Left ventricle myocardium inferior (tissue), 1 donor: ENCODE measurements around the gene MMP28. TPM values are rescaled to one million over a fixed set of nuclear protein-coding genes. Genes with fewer than 3 reads are reported as not detected.
A peak's percentile ranks its signal among the peaks of the same experiment; 100 is the strongest.

Experiments
- DNase-seq: peaks from one replicate; pipeline ENCODE4 v3.0.0-alpha.2; 2020
- H3K27ac ChIP-seq: fragments of 200-600 bp; replicated peaks from 2 replicates; pipeline ENCODE4 v1.8.0; 2021
- H3K27me3 ChIP-seq: fragments of 200-600 bp; 2 replicates; pipeline ENCODE4 v1.8.0; 2021; ENCODE audit warnings: low read depth
- H3K36me3 ChIP-seq: fragments of 200-600 bp; 2 replicates; pipeline ENCODE4 v1.8.0; 2021
- H3K4me1 ChIP-seq: fragments of 200-600 bp; 2 replicates; pipeline ENCODE4 v1.8.0; 2021
- H3K4me3 ChIP-seq: fragments of 200-600 bp; 2 replicates; pipeline ENCODE4 v1.8.0; 2021; ENCODE audit warnings: mild to moderate bottlenecking, moderate library complexity
- H3K9me3 ChIP-seq: fragments of 200-600 bp; replicated peaks from 2 replicates; pipeline ENCODE4 v1.8.0; 2021
- intact Hi-C: fragments of 100-400 bp; cut with micrococcal nuclease; formaldehyde crosslinking; loops from one replicate; pipeline ENCODE4 v1.11.0; 2022
- total RNA-seq: library from RNA; stranded (reverse); fragmentation: NEBNext Ultra II Directional; extraction: Animal tissue kit (Norgen Biotek cat#: 25700); gene quantifications from one replicate; pipeline ENCODE4 v1.2.1, GENCODE V29; 2021
- TF ChIP-seq, protein P1 (sequence below): fragments of 200-600 bp; IDR thresholded peaks from 2 replicates; pipeline ENCODE4 v1.8.0; 2021; ENCODE audit warnings: antibody characterized with exemption, mild to moderate bottlenecking, borderline replicate concordance
- donor health status: DM: no; HTN: yes; CAD: no; lungs with severe emphysema.

The MMP28 gene
- total RNA-seq, 1 donor from 2014 or later: 3.0 TPM

DNA sequence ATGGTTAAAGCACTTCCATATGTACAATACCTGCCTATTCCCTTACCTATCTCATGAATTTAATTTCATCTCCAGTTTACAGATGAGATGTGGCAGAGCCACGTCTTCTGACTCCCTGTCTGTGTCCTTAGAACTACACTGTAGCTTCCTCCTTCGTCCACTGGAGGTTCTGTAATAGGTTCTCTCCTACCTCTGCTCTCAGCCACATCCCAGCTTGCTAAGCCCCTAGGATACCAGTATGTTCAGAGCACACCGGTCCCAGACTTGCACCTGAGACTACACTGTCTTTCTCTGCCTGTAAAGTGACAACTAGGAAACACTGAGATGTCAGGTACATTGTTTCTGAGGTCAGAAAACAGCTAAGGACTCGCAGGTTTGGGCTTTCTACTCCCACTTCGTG is 67.8 kb downstream of the MMP28 start:
- Histone ChIP-seq H3K4me3 (no peak overlapping the region), H3K4me1 (peaks cover 43% of the 10 kb centered on the region), H3K27me3 (no peaks in the 10 kb centered on the region), H3K27ac (no peak overlapping the region), H3K36me3 (peaks cover 30% of the 10 kb centered on the region), H3K9me3 (no peaks in the 10 kb centered on the region)
- intact Hi-C loops: no loop called here
- TF ChIP-seq, protein P1, sequence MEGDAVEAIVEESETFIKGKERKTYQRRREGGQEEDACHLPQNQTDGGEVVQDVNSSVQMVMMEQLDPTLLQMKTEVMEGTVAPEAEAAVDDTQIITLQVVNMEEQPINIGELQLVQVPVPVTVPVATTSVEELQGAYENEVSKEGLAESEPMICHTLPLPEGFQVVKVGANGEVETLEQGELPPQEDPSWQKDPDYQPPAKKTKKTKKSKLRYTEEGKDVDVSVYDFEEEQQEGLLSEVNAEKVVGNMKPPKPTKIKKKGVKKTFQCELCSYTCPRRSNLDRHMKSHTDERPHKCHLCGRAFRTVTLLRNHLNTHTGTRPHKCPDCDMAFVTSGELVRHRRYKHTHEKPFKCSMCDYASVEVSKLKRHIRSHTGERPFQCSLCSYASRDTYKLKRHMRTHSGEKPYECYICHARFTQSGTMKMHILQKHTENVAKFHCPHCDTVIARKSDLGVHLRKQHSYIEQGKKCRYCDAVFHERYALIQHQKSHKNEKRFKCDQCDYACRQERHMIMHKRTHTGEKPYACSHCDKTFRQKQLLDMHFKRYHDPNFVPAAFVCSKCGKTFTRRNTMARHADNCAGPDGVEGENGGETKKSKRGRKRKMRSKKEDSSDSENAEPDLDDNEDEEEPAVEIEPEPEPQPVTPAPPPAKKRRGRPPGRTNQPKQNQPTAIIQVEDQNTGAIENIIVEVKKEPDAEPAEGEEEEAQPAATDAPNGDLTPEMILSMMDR: no peak
- no peak for DNase-seq

DNA sequence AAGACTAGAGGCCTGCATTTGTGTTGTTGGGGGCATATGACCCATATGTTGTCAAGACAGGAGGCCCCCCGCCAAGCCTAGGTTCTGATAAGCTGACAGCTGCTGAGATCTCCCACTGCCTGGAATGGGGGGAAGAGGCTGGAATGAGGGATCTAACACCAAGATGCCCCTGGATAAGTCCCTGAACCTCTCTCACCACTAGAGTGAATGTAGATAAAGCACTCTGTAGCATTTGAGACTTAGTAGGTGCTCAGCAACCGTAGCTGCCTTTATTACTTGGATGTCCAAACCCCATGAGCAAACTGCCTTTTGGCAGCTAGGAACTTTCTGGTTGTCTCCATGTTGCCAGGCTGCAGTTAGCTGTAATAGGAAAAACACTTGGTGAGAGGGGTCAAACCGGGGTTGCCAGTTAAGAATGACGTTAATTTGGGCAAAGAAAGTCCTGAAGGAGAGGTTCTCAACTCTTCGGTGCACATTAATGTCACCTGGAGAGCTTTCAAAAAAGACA is 68.4 kb downstream of the MMP28 start:
- Histone ChIP-seq H3K9me3 (no peaks in the 10 kb centered on the region), H3K4me1 (peaks cover 38% of the 10 kb centered on the region), H3K27ac (peak overlapping the region; percentile 13), H3K27me3 (no peaks in the 10 kb centered on the region), H3K4me3 (no peak overlapping the region), H3K36me3 (peaks cover 30% of the 10 kb centered on the region)
- intact Hi-C loops: no loop called here
- DNase-seq: no peak
- TF ChIP-seq, protein P1: no peak

DNA sequence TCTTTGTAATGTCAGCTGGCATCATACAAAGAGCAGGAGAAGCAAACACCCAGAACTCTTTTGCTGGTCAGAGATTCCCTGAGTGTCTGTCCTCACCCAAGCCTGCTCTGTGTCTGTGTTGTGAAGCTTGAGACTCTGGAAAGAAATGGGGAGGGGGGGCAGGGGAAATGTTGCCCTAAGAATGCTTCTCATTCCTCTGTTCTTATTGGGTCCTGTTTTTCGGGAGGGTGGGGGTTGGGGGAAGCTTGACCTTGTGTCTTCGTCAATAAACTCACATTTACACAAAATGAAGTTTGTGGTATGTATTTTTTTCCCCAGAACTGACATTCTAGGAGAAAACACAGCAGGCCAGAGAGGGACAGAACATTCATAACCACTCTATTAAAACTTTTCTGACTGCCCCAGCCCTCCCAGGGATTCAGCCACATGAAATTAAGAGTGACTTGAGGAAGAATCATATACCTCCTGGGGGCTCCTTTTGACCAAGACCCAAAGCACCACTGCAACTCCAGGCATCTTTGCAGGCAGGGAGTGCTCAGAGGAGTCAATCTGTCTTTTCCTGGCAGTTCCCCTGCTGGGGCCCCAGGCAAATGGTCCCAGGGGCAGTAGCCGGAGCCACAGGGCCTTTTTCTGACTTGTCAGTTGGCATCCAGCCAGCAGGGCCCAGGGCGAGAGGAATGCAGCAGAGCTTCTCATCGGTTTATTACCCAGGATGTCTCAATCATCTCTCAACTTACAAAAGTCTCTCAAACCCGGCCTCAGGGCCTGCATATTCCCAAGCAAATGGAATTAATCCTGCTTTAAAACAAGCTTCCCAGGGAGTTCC is 69.1 kb downstream of the MMP28 start:
- TF ChIP-seq, protein P1: no peak
- Histone ChIP-seq H3K4me3 (no peak overlapping the region), H3K27ac (peak overlapping the region; percentile 13), H3K9me3 (no peaks in the 10 kb centered on the region), H3K36me3 (peaks cover 30% of the 10 kb centered on the region), H3K4me1 (peaks cover 33% of the 10 kb centered on the region), H3K27me3 (no peaks in the 10 kb centered on the region)
- intact Hi-C loops: no loop called here
- peak; percentile 54 for DNase-seq

DNA sequence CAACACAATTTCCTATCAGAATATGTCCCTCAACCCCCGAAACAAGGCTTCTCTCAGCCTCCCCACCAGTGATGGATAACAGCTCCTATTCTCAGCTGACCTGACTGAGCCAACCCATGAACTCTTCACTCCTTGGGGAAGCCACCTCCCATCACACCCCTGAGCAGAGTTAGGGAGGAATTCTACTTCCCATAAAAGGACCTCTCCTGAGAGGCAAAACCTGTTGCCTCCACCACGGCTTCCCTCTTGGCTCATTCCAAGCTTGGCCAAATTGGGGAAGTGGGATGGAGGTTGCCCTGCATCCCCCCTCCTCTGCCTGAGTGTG is 69.7 kb downstream of the MMP28 start:
- Histone ChIP-seq H3K27me3 (no peaks in the 10 kb centered on the region), H3K4me1 (peaks cover 27% of the 10 kb centered on the region), H3K4me3 (no peak overlapping the region), H3K36me3 (peaks cover 30% of the 10 kb centered on the region), H3K9me3 (no peaks in the 10 kb centered on the region), H3K27ac (no peak overlapping the region)
- intact Hi-C loops: no loop called here
- no peak for DNase-seq
- TF ChIP-seq, protein P1: no peak

DNA sequence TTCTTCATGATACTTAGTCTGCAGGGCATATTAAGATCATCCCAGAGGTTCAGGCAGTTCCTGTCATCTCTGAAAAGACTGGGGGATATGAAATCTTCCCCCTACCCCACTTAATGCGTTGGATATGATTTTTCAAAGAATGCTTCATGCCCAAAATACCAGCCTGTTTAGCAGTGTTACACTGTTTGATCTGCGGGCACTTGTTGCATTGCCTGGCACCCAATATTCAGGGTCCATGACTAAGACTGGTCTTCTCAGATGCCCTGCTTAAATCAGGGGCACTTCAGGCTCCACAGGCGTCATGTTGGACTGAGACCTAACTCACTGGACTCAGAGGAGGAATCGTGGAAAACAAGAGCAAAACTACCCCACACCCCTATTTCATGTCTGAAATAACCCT is 70.4 kb downstream of the MMP28 start:
- intact Hi-C loops: no loop called here
- Histone ChIP-seq H3K27me3 (no peaks in the 10 kb centered on the region), H3K4me3 (no peak overlapping the region), H3K36me3 (peaks cover 31% of the 10 kb centered on the region), H3K9me3 (no peaks in the 10 kb centered on the region), H3K27ac (no peak overlapping the region), H3K4me1 (peaks cover 22% of the 10 kb centered on the region)
- no peak for DNase-seq
- TF ChIP-seq, protein P1: no peak
